ENCODE data around the gene NUDT21. TPM values are rescaled to one million over a fixed set of nuclear protein-coding genes. Genes with fewer than 3 reads are reported as not detected.
A peak's percentile ranks its signal among the peaks of the same experiment; 100 is the strongest.

NUDT21 gene
- total RNA-seq, 1 donor from 2014 or later, result 38.1 TPM

DNA sequence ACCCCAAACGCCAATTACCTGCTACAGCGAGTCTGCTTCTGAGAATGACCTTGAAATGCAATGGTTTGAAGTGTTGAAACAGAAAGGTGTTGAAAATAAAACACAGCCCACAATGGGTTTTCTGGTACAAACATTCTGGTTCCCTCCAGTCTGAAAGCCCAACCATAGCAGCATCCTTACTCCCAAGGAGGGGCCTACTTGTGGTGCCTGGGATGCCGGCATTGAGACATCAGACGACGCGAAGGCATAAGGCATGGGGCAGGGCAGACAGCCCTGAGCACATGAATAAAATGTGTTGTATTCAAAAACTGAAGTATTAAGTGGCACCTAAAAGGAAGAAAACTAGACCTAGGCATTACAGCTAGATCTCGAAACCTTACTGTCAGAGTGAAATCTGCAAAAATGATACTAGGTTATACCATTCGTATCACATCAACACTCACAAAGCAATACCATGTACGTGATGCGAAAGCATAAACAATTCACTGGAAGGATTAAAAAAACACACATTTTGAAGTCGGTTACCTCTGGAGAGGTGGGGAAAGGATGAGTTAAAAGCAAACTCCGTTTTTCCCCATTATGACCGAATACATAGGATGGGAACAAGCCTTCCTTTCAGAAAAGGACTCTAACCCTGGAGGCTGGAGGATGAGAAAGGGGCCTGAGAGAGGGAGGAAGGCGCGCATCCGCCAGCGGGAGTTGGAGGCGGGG, 702 bp downstream of the NUDT21 start:
- Histone ChIP-seq H3K27me3 (no peaks in the 10 kb centered on the region), H3K4me1 (peaks cover 42% of the 10 kb centered on the region), H3K9me3 (no peaks in the 10 kb centered on the region), H3K27ac (peak overlapping the region; percentile 42), H3K36me3 (peaks cover 0 to 26% of the 10 kb centered on the region in 2 donors), H3K4me3 (peak overlapping the region; percentile 66 to 72)
- TF ChIP-seq CTCF (IDR thresholded peaks at IDR 0.05) (no peak), POLR2AphosphoS5 (IDR thresholded peaks at IDR 0.05; ENCODE audit: insufficient read depth in 1 of 2, low read depth in 1 of 2) (no peak), POLR2A (IDR thresholded peaks at IDR 0.05) (no peak)
- DNase-seq (ENCODE audit: extremely low spot score in 2 of 2), result no peak
- intact Hi-C loops (cut with DNase I), result no loop called here

DNA sequence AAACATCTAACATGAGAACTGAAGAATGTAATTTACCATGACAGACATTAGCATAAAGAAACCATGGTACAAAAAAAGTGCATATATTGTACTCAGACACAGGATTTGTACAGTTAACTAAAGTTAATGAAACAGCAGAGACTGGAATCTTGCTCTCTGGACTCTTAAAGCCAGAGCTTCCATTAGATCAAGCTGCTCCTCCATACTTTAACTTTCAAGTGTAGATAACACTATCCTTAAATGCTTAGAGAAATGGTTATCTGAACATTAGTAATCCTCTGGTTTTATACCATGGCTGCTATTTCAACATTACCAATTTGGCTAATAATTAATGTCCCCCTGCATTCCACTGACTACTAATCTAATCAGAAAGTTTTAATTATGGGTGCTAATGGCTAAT, 3.1 kb downstream of the NUDT21 start:
- Histone ChIP-seq H3K4me3 (no peak overlapping the region), H3K27ac (no peak overlapping the region), H3K27me3 (no peaks in the 10 kb centered on the region), H3K36me3 (peaks cover 0 to 17% of the 10 kb centered on the region in 2 donors), H3K9me3 (no peaks in the 10 kb centered on the region), H3K4me1 (peaks cover 38% of the 10 kb centered on the region)
- DNase-seq (ENCODE audit: extremely low spot score in 2 of 2), result no peak
- intact Hi-C loops (cut with DNase I), result no loop called here
- TF ChIP-seq CTCF (IDR thresholded peaks at IDR 0.05), result no peak
- TF ChIP-seq POLR2AphosphoS5 (IDR thresholded peaks at IDR 0.05; ENCODE audit: insufficient read depth in 1 of 2, low read depth in 1 of 2), result no peak
- TF ChIP-seq POLR2A (IDR thresholded peaks at IDR 0.05), result no peak

DNA sequence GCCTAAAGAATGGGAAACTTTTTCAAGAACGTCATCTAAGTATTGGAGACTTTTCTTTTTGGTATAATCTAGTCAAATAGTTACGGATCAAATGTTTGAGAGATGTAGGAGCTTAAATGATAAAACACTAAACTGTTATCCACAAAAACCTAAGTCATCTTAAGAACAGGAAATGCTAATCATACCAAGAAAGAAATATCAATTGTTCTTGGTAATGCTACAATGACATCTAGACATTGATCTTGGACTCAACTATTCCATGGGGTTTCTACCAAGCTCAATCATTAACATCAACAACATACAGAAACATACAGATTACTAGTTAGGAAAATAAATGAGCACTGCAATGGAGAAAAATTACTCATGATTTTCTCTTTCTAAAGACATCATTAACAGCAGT, 3.8 kb downstream of the NUDT21 start:
- Histone ChIP-seq H3K4me1 (peaks cover 32% of the 10 kb centered on the region), H3K36me3 (peaks cover 0 to 17% of the 10 kb centered on the region in 2 donors), H3K4me3 (no peak overlapping the region), H3K27me3 (no peaks in the 10 kb centered on the region), H3K27ac (no peak overlapping the region), H3K9me3 (no peaks in the 10 kb centered on the region)
- no peak for DNase-seq (ENCODE audit: extremely low spot score in 2 of 2)
- intact Hi-C loops (cut with DNase I), result no loop called here
- TF ChIP-seq POLR2AphosphoS5 (IDR thresholded peaks at IDR 0.05; ENCODE audit: insufficient read depth in 1 of 2, low read depth in 1 of 2) (no peak), CTCF (IDR thresholded peaks at IDR 0.05) (no peak), POLR2A (IDR thresholded peaks at IDR 0.05) (no peak)

DNA sequence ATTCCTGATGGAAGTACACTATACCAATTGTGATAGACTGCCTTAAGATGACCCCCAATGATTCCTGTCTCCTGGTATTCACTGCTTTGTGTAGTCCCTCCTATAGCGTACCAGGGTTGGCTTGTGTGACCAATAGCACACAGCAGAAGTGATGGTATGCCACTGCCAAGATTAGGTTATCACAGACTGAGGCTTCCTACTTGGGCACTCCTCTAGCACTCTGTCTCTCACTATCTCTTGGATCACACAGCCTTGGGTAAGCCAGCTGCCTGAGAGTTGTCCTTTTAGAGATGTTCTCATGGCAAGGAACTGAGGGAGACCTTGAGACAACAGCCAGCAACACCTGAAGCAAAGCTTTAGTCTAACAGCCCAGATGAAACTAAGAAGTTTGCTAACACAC, 13.1 kb downstream of the NUDT21 start:
- H3K4me3 ChIP-seq, result no peak overlapping the region
- no peaks in the 10 kb centered on the region for H3K9me3 ChIP-seq
- DNase-seq (ENCODE audit: extremely low spot score in 2 of 2), result no peak
- TF ChIP-seq POLR2AphosphoS5 (IDR thresholded peaks at IDR 0.05; ENCODE audit: insufficient read depth in 1 of 2, low read depth in 1 of 2) (no peak), POLR2A (IDR thresholded peaks at IDR 0.05) (no peak), CTCF (IDR thresholded peaks at IDR 0.05) (no peak)
- H3K27me3 ChIP-seq, result no peaks in the 10 kb centered on the region
- no peak overlapping the region for H3K27ac ChIP-seq
- intact Hi-C loops (cut with DNase I), result no loop called here
- peaks cover 0 to 30% of the 10 kb centered on the region in 2 donors for H3K36me3 ChIP-seq
- H3K4me1 ChIP-seq, result no peaks in the 10 kb centered on the region

DNA sequence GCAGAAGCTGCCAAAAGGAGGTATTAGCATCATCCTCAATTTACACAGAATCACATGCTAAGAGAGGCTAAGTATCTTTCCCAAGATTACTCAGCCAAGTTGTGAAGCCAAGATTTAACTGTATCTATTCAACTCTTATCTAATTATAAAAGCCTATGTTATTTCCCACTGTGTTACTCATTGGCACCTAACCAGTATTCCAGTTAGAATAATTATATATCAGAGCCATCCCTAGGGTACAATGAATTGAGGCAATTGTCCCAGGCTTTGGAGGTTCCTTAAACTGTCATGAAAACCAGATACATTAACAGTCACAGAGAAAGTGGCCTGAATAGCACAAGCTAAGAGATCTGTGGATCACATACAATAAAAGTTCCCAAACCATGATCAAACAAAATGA, 14.9 kb downstream of the NUDT21 start:
- DNase-seq (ENCODE audit: extremely low spot score in 2 of 2), result no peak
- H3K27me3 ChIP-seq, result no peaks in the 10 kb centered on the region
- TF ChIP-seq POLR2AphosphoS5 (IDR thresholded peaks at IDR 0.05; ENCODE audit: insufficient read depth in 1 of 2, low read depth in 1 of 2) (no peak), CTCF (IDR thresholded peaks at IDR 0.05) (no peak), POLR2A (IDR thresholded peaks at IDR 0.05) (no peak)
- H3K36me3 ChIP-seq, result peaks cover 0 to 42% of the 10 kb centered on the region in 2 donors
- H3K4me1 ChIP-seq, result no peaks in the 10 kb centered on the region
- H3K27ac ChIP-seq, result no peak overlapping the region
- no peak overlapping the region for H3K4me3 ChIP-seq
- intact Hi-C loops (cut with DNase I), result no loop called here
- no peaks in the 10 kb centered on the region for H3K9me3 ChIP-seq

All from vagina (tissue), 2 donors.